ENCODE data around the gene CES3. TPM values are rescaled to one million over a fixed set of nuclear protein-coding genes. Genes with fewer than 3 reads are reported as not detected.

CES3 gene
- total RNA-seq, 1 experiment from 2014 or later = 3.7 TPM

GRCh38 chr16:66923247-66923731, 37.8 kb upstream of the CES3 start:
- Histone ChIP-seq H3K27ac (ENCODE audit: insufficient read length, low read depth, low read length) (no peak overlapping the region), H3K4me2 (ENCODE audit: insufficient read depth, insufficient read length, low read length) (no peak overlapping the region), H3K27me3 (ENCODE audit: insufficient read depth, low read length) (peaks cover 15% of the 10 kb centered on the region; the same call in 1 of the 2 replicates), H4K20me1 (ENCODE audit: control insufficient read depth, insufficient read depth, insufficient read length) (no peaks in the 10 kb centered on the region), H3T11ph (ENCODE audit: low read length) (no peak overlapping the region), H2AFZ (ENCODE audit: low read length) (no peak overlapping the region), H4K5ac (ENCODE audit: insufficient read length, low read depth, low read length) (no peak overlapping the region), H3K4me1 (ENCODE audit: insufficient read depth, low read length) (no peaks in the 10 kb centered on the region), H3K9me3 (ENCODE audit: control insufficient read depth, low read depth, low read length) (no peaks in the 10 kb centered on the region), H3K9ac (ENCODE audit: extremely low read depth, insufficient read length, low read length) (no peak overlapping the region), H2BK20ac (ENCODE audit: low read depth, low read length, poor library complexity, severe bottlenecking) (no peak overlapping the region), H2BK120ac (ENCODE audit: low read depth, low read length, poor library complexity, severe bottlenecking) (no peak overlapping the region), H3K18ac (ENCODE audit: insufficient read length, low read depth, low read length) (no peak overlapping the region), H3K79me2 (ENCODE audit: insufficient read depth, low read length) (no peaks in the 10 kb centered on the region), H2BK15ac (ENCODE audit: low read depth, low read length) (no peak overlapping the region), H3K14ac (ENCODE audit: insufficient read depth, low read length) (no peak overlapping the region), H2BK5ac (ENCODE audit: insufficient read length, low read length) (no peak overlapping the region), H2BK12ac (ENCODE audit: insufficient read length, low read depth, low read length) (no peak overlapping the region), H4K91ac (ENCODE audit: insufficient read length, low read depth, low read length) (no peak overlapping the region), H3K23me2 (ENCODE audit: insufficient read length, low read depth, low read length, poor library complexity, severe bottlenecking) (peaks cover 5% of the 10 kb centered on the region), H2AK5ac (ENCODE audit: insufficient read length, low read length) (no peak overlapping the region), H4K8ac (replicated peaks; ENCODE audit: insufficient read length, low read depth, low read length) (no peak overlapping the region), H3K23ac (ENCODE audit: insufficient read length, low read depth, low read length) (no peak overlapping the region), H3K79me1 (ENCODE audit: insufficient read depth, low read depth, low read length, poor library complexity, severe bottlenecking) (no peaks in the 10 kb centered on the region), H3K56ac (ENCODE audit: insufficient read length, low read depth, low read length) (no peak overlapping the region), H3K4ac (ENCODE audit: low read depth, low read length) (no peak overlapping the region)
- Mint-ChIP-seq H3K4me1 (peaks cover 12 to 15% of the 10 kb centered on the region in 2 experiments), H3K27ac (no peak overlapping the region), H3K4me3 (no peak overlapping the region), H3K9me3 (no peaks in the 10 kb centered on the region; a peak in 1 of 5 replicates), H3K27me3 (ENCODE audit: low read depth) (peaks cover 75% of the 10 kb centered on the region), H3K36me3 (ENCODE audit: insufficient read depth in 1 of 3, low read depth in 3 of 3) (no peaks in the 10 kb centered on the region)
- TF ChIP-seq, protein P1, sequence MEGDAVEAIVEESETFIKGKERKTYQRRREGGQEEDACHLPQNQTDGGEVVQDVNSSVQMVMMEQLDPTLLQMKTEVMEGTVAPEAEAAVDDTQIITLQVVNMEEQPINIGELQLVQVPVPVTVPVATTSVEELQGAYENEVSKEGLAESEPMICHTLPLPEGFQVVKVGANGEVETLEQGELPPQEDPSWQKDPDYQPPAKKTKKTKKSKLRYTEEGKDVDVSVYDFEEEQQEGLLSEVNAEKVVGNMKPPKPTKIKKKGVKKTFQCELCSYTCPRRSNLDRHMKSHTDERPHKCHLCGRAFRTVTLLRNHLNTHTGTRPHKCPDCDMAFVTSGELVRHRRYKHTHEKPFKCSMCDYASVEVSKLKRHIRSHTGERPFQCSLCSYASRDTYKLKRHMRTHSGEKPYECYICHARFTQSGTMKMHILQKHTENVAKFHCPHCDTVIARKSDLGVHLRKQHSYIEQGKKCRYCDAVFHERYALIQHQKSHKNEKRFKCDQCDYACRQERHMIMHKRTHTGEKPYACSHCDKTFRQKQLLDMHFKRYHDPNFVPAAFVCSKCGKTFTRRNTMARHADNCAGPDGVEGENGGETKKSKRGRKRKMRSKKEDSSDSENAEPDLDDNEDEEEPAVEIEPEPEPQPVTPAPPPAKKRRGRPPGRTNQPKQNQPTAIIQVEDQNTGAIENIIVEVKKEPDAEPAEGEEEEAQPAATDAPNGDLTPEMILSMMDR (conservative IDR thresholded peaks at IDR 0.05) = no peak
- DNase-seq = no peak
- no CpG with 5 or more reads among the region's 18 CpGs for WGBS (ENCODE audit: extremely low coverage, insufficient read length, low lambda C conversion rate)

Measured in H9 (cell line).